ENCODE results near the gene STK11.

The STK11 gene

DNA sequence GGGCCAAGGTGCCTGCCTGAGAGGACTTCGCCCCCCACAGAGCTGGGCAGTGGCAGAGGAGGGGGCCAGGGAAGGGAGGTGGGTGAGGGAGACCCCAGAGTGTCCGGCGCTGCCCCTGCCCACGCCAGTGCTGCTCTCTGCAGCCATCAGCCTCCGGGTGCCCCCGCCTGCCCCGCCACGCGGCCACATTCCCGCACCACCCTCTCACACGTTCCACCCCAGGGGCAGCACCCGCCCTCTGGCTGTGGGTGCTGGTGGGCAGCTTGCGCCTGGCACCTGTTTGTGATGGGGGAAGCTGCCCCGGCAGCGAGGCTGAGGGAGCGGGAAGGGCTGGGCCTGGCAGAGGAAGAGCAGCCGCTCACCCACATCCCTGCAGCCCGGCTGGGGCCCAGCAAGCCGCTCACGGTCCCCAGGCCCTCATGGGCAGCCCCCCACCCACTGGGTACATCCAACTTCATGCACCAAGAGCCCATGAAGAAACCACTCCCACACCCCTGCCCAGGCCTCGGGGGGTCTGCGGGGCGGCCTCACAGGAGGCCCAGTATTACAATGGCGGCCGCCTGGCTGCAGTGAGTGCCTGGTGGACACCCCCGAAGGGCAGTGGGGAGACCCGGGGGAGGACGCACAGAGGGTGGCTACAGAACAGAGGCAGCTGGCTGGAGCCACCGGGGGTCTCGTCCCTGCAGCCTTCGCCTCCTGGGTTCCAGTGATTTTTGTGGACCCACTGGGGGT, 45.5 kb upstream of the STK11 start:
- no peak for DNase-seq (ENCODE audit: extremely low spot score)
- ChIA-PET CTCF (no interaction called here), POLR2A (no interaction called here)

GRCh38 chr19:1161716-1162115, 43.9 kb upstream of the STK11 start:
- ChIA-PET POLR2A (no interaction called here), CTCF (no interaction called here)
- TF ChIP-seq CTCF (IDR thresholded peaks at IDR 0.05; ENCODE audit: control extremely low read depth, extremely low read depth, low read depth, missing control alignments), result no peak
- no peak for DNase-seq (ENCODE audit: extremely low spot score)

More for the DNA sequence above, 45.5 kb upstream of the STK11 start:
- TF ChIP-seq CTCF (IDR thresholded peaks at IDR 0.05; ENCODE audit: control extremely low read depth, extremely low read depth, low read depth, missing control alignments), result no peak

GRCh38 chr19:1162404-1163282, 42.9 kb upstream of the STK11 start:
- no peak for DNase-seq (ENCODE audit: extremely low spot score)
- ChIA-PET POLR2A (no interaction called here), CTCF (interaction anchor here (1.5 kb wide), 1 partner anchor 82 kb away, joined by 3 read pairs; no protein-coding TSS in a partner anchor)
- no peak for TF ChIP-seq CTCF (IDR thresholded peaks at IDR 0.05; ENCODE audit: control extremely low read depth, extremely low read depth, low read depth, missing control alignments)

DNA sequence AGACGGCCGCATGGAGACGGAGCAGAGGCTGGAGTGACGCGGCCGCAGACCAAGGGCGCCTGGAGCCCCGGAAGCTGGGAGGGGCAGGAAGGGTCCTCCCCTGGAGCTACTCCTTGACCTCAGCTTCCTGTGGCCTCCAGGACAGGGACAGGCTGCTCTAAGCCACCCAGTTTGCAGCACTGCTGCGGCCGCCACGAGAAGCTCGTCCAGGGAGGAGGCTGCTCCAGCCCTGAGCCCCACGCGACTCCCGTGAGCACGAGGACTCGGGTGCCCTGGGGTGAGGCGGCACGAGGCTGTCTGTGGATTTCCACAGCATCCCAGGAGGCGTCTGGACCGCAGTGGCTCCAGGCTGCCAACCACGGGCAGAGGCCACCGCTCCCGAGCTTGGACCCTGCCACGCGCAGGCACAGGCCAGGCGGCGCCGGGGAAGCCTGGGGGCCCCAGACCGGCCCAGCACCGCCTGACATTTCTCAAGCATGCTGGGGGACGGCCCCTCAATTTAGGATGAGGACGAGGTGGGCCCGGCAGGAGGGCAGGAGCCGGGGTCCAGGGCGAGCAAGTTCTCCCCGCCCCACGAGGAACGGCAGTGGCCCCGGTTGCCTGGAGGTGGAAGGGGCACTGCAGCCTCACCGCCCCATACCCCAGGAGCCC, 42.2 kb upstream of the STK11 start:
- CTCF ChIA-PET, result interaction anchor here (1.5 kb wide), 1 partner anchor 81 kb away, joined by 3 read pairs; no protein-coding TSS in a partner anchor
- no peak for TF ChIP-seq CTCF (IDR thresholded peaks at IDR 0.05; ENCODE audit: control extremely low read depth, extremely low read depth, low read depth, missing control alignments)
- POLR2A ChIA-PET, result interaction anchor here (0.5 kb wide), 1 partner anchor 53 kb away, joined by 3 read pairs; no protein-coding TSS in a partner anchor
- DNase-seq (ENCODE audit: extremely low spot score), result no peak

DNA sequence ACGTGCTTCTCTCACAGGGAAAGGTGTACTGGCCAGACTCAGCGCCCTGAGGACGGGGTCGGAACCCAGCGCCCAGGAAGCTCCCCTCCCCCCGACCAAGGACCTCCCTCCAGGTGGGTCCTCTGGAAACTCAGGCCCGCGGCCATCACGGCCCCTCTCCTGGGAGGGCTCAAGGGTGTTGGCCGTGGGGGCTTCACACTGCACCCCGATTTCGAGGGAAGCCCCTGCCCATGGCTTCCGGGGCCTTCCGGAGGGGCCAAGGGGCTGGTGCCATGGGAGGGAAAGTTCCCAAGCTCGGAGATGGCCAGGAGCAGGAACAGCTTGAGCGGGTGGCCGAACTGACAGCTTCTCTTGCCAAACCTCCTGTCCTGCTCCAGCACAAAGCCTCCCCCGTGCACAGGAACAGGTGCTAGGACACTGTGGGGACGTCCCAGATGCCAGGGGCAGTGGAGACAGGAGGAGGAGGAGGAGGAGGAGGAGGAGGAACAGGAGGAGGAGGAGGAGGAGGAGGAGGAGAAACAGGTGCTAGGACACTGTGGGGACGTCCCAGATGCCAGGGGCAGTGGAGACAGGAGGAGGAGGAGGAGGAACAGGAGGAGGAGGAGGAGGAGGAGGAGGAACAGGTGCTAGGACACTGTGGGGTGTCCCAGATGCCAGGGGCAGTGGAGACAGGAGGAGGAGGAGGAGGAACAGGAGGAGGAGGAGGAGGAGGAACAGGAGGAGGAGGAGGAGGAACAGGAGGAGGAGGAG, 41.5 kb upstream of the STK11 start:
- DNase-seq (ENCODE audit: extremely low spot score), result no peak
- ChIA-PET POLR2A (interaction anchor here (0.5 kb wide), 1 partner anchor 52 kb away, joined by 3 read pairs; no protein-coding TSS in a partner anchor), CTCF (no interaction called here)
- TF ChIP-seq CTCF (IDR thresholded peaks at IDR 0.05; ENCODE audit: control extremely low read depth, extremely low read depth, low read depth, missing control alignments), result no peak
